GM12873 (cell line): ENCODE measurements around the gene ARL8A.

Experiments used
- TF ChIP-seq, protein P1 (sequence below): IDR thresholded peaks from 2 replicates; pipeline ENCODE4 v1.5.1; 2012; ENCODE audit warnings: low read depth, mild to moderate bottlenecking, moderate library complexity, low read length, control low read depth; ENCODE audit not compliant: insufficient read depth; ENCODE audit errors: missing control alignments

Gene ARL8A

DNA sequence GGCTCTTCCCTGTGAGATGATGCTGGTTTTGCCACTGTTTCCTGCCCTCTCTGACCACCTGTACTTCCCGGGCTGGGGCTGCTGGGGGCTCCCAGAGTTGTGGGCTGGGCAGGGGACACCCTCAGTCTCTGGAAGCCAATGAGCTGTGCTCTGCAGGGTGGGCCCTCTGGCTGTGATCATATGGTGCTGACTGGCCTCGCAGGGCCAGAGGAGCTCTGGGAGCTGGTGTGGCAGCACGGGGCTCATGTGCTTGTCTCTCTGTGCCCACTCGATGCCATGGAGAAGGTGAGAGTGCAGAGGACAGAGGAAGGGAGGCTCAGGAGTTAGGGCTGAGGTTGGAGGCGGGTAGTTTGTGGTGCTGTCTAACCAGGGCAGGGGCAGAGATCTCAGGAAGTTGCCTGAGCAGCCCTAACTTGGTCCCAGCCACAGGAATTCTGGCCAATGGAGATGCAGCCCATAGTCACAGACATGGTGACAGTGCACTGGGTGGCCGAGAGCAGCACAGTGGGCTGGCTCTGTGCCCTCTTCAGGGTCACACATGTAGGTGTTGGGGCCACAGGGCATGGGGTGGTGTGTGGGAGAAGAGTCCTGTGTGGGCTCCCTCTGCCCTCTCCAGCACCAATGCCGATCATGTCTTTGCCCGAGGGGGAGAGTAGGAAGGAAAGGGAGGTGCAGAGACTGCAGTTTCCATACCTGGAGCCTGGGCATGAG is 43.3 kb upstream of the ARL8A start:
- TF ChIP-seq, protein P1, sequence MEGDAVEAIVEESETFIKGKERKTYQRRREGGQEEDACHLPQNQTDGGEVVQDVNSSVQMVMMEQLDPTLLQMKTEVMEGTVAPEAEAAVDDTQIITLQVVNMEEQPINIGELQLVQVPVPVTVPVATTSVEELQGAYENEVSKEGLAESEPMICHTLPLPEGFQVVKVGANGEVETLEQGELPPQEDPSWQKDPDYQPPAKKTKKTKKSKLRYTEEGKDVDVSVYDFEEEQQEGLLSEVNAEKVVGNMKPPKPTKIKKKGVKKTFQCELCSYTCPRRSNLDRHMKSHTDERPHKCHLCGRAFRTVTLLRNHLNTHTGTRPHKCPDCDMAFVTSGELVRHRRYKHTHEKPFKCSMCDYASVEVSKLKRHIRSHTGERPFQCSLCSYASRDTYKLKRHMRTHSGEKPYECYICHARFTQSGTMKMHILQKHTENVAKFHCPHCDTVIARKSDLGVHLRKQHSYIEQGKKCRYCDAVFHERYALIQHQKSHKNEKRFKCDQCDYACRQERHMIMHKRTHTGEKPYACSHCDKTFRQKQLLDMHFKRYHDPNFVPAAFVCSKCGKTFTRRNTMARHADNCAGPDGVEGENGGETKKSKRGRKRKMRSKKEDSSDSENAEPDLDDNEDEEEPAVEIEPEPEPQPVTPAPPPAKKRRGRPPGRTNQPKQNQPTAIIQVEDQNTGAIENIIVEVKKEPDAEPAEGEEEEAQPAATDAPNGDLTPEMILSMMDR = no peak

DNA sequence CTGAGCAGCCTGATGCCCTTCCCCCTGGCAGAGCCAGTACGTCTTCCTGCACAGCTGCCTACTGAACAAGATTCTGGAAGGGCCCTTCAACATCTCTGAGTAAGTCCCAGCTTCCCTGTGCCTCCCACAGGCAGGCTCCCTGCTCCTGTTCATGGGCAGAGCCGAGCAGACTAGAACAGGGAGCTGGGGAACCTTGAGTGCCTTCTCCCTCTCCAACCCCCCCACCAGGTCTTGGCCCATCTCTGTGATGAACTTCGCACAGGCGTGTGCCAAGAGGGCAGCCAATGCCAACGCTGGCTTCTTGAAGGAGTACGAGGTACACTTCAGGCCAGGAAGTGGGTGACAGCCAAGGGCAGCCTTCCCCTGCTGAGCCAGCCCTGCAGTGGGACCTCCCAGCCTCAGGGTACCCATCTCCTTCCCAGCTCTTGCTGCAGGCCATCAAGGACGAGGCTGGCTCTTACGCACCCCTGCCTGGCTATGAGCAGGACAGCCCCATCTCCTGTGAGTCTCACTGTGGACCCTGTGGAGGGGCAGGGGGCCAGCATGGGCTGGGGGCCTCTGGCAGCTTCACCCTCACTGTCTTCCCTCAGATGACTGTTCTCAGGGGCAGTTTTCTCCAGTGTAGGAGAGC is 42.6 kb upstream of the ARL8A start:
- TF ChIP-seq, protein P1 = no peak

DNA sequence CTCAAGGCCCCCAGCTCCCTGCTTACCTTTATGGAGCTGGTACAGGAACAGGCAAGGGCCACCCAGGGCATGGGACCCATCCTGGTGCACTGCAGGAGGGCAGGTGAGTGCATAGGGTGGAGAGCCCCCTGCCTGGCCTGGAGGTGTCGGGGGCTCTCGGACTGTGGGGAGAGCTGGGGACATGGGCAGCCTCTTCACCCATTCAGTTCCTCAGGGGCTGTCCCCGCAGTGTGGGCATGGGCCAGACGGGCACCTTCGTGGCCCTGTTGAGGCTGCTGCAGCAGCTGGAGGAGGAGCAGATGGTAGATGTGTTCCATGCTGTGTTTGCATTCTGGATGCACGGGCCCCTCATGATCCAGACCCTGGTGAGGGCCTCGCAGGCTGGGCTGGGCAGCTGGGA is 41.8 kb upstream of the ARL8A start:
- TF ChIP-seq, protein P1 = no peak

DNA sequence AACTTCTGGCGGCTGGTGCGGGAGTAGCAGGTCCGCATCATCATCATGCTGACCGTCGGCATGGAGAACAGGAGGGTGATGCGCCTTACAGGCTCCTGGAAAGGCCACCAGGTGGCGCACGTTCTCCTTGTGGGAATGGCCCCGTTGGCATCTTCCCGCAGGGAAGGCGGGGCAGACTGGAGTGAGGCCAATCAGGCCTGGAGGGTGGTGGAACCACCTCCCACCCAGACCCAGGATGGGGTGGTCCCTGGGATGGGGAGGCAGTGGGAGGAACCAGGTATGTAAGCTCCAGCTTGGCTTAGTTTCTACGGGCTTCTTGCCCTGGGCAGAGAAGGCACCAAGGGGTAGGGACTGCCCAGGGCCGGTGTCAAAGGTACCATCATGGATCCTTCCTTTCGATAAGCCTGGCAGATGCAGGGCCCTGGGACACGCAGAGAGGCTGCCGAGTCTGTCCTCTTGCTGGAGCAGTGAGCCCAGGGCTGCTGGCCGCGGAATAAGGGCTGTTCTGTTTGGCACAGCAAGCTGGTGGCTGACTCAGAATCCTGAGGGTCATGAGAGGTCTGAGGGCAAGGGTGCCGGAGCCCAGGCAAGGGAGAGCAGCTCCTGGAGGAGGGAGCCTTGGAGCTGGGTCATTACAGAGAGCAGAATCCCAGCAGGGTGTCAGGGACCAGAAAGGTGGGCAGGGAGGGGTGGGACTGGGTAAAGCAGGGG is 40.4 kb upstream of the ARL8A start:
- TF ChIP-seq, protein P1 = peak; percentile 94

DNA sequence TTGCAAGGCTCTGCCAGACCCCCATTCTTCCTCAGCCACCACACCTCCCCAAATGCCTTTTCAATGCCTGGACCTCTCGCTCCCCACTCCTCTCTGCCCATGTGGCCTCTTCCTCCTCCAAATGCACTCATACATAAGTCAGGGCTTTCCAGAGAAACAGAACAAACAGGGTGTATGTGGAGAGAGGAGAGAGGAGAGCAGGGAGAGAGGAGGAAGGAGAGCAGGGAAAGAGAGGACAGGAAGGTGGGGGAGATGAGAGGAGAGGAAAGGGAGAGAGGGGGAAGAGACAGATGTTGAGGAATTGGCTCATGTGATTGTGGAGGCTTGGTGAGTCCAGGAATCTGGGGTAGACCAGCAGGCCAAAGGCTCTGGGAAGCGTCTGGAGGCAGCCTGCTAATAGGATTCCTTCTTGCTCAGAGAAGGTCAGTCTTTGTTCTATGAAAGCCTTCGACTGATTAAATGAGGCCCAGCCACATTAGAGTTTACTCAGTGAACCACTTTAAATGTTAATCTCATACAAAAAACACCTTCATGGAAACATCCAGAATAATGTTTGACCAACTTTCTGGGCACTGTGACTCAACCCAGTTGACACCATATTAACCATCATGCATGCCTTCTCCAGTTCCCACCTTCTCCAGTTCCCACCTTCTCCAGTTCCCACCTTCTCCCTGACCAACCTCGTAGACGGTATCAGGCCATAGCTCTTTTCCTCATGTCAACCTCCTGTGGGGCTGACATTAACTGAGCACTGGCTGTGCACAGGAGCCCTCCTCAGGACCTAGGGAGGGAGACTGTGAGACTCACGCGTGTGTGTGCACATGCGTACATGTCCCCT is 37.7 kb upstream of the ARL8A start:
- TF ChIP-seq, protein P1 = no peak

DNA sequence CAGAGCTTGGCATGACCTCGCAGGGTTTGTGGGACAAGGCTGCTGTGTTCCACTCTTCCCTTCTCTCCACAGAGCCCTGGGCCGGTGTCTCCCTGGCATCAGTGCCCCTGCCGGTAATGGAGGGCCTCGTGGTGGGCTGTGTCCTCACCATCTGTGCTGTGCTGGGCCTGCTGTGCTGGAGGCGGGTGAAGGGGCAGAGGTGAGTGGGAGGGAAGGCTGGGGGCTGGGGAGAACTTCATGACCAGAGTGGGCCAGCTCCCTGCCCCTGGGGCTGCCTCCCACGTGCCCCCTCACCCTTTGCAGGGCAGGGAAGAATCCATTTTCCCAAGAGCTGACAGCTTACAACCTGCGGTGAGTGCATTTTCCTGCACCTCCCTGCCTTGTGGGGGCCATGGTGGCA is 37.0 kb upstream of the ARL8A start:
- TF ChIP-seq, protein P1 = no peak
